T-helper 1 cell treated with Interleukin-12 subunit alpha and Interleukin-12 subunit beta and Interleukin-4 antibody, amounts not matched to agents 30 ng/mL and 1 ng/mL, for 36 hours (primary cell): ENCODE results near the gene TNRC18. TPM values are rescaled to one million over a fixed set of nuclear protein-coding genes. Genes with fewer than 3 reads are reported as not detected.

ENCODE experiments used
- intact Hi-C: fragments of 100-400 bp; cut with micrococcal nuclease; formaldehyde crosslinking; loops from one replicate; pipeline ENCODE4 v1.15.1; 2024
- total RNA-seq: library from RNA; stranded (reverse); gene quantifications from 2 replicates; pipeline ENCODE4 v1.2.3, GENCODE V29; 2022

Gene TNRC18
- total RNA-seq, 1 donor from 2014 or later: 44.3 TPM

GRCh38 chr7:5354460-5355232, 69.0 kb downstream of the TNRC18 start:
- intact Hi-C loops: no loop called here

- intact Hi-C loops: no loop called here
Observed at GRCh38 chr7:5352440-5353010, 71.1 kb downstream of the TNRC18 start.

DNA sequence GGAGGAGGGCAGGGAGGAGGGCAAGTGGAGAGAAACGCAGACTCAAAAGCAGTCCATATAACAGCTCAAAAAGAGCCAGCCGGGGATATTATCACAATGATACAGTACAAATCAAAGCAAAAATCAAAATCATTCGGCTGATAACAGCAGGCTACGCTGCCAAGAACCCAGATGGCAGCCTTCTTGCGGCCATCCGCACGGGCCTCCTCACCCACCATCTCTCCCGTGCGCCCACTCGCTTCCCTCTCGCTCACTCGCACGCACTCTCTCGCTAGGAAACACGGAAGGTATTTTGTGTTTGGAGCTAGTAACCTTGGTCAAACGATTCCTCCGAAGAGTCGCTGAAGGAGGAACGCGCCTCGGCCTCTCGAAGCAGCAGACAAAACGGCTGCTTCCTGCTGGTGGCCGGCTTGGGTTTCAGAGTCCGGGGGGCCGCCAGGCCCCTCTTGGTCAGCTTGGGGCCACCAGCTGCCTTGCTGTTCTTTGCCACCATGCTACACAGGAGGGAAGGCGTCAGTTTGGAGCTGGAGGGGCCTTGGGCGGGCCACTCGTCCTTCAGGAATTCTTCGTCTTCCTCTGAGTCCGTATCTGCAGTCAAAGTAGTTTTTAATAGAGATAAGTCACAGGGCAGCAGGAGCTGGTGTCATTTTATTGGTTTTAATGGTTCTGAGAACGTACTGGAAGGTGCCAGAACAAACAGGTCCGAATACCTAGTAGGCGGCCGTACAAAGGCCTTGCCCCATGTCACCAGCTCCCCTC, 71.9 kb downstream of the TNRC18 start:
- intact Hi-C loops: no loop called here

- intact Hi-C loops: no loop called here
Observed at GRCh38 chr7:5350600-5351385, 72.8 kb downstream of the TNRC18 start.

GRCh38 chr7:5350174-5350463, 73.5 kb downstream of the TNRC18 start:
- intact Hi-C loops: no loop called here

DNA sequence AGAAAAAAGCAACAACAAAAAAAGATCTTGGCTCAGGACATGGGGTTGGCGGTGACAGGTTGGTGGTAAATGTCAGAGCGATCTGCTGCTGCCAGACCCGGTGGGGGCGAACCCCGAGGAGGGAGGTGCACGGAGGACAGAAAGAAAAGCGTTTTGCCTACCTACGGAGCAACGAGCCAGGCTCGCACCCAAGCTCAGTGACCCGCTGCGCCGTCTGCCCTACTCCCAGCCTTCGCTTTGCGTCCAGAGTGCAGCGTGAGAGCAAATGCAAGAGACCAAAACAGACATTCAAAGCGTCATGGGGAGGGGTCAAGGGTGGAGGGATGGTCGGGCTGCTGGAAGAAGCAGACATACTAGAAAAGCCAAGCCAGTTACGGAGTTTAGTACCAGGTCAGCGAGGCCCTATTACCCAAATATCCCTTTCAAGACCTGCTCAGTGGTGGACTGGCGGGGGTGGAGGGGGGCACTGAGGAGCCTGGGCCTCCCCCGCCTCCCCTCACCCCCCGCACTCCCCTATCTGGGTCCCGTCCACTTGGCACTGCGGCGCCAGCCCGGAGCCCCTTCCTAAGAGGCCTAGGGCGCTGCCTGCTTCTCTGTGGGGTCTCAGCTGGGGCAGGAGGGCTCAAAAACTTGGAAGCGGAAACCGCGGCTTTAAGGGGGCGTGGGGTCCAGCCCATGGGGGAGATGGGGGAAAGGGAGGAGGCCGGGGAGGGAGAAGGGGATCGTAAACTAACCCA, 74.0 kb downstream of the TNRC18 start:
- intact Hi-C loops: no loop called here

DNA sequence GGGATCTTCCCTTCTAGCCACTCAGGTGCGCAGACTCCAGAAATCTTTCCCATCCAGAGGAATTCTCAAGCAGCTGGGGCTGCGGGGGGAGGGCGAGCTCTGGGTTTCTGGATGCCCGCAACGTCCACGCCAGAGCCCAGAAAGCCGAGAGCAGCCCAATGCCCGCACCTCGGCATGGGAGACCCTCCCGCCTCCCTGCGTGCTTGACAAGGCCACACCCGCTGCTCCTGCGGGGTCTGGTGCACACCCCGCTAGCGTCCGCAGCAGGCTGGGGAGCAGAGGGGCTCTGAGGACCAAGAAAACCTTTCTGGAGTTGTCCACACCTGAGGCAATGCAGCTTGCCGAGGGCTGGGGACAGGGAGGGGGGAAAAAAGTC, 74.6 kb downstream of the TNRC18 start:
- intact Hi-C loops: no loop called here

DNA sequence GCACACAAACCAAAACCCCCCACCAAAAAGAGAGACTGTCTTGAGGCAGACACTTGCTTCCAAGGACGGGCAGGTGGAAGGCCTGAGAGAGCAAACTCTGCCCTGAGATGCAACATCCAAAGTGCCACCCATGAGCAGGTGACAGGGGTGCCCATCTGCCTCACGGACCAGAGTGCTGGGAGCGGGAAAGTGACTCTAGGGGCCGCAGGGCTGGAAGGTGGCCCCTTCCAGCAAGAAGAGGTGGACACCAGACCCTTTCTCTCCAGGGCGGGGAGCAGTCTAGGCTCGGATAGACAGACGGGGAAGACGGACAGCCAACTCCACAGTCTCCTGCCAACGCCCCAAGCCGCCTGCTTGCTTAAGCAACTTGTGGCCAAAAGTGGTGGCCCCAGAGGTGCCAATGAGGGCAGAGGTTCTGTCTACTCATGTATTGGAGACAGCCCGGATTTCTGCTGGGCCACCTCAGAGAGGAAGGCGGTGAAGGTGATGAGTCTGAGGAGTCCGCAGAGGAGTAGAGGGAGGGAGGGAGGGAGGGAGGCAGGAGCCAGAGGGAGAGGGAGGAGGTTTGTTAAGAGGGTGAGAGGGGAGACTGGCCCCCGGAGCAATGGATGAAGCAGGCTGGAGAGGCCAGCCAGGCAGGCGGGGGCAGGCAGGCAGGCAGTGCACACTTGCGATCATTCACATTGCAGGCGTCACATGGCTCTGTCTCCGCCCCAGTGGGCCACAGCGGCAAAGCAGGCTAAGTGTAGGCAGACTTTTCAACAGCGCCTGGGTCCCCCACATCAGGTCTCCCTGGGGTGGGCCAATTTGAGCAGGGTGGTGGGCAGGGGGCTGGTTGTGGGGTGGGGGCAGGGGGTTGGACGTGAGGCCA, 75.3 kb downstream of the TNRC18 start:
- intact Hi-C loops: no loop called here

DNA sequence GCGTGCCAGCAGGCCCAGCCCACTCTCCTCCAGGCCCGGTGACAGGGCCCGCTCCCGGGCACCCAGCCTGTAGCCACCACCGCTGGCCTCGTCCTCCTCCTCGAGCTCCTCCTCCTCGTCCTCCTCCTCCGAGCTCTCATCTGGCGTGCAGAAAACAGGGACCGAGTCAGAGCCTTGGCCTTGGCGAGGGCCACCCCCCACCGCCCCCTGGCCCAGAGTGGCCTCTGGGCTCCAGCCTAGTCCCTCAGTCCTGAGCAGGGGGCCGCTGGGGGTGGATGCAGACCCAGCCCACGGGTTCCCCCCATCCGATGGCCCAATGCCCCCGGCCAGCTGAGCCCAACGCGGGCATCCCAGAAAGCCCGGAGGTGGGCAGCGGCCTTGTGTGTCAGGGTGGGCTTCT, 78.0 kb downstream of the TNRC18 start:
- intact Hi-C loops: no loop called here

DNA sequence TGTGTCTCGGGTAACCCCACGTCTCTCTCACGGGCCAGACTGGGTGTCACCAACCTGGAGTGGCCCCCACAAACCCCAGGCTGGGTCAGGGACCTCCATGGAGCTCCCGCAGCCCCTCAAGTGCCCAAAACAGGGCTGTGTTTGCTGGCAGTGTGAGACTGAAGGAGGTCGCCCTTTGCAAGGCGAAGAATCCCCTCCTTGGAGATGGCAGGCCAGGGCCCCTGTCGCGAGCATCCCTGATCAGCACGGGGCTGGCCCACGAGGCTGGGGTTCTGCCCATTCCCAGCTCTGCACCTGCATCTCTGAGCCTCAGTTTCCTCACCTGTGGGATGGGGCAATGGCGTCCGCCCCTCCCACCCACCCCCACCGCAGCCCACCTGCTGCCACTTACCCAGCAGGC, 78.5 kb downstream of the TNRC18 start:
- intact Hi-C loops: no loop called here

GRCh38 chr7:5344342-5344741, 79.3 kb downstream of the TNRC18 start:
- intact Hi-C loops: no loop called here

- intact Hi-C loops: no loop called here
Observed at GRCh38 chr7:5343884-5344283, 79.8 kb downstream of the TNRC18 start.

GRCh38 chr7:5342631-5343030, 81.0 kb downstream of the TNRC18 start:
- intact Hi-C loops: no loop called here

- intact Hi-C loops: no loop called here
Observed at GRCh38 chr7:5339955-5340354, 83.7 kb downstream of the TNRC18 start.

- intact Hi-C loops: no loop called here
Observed at GRCh38 chr7:5337047-5337446, 86.6 kb downstream of the TNRC18 start.

GRCh38 chr7:5334671-5335070, 89.0 kb downstream of the TNRC18 start:
- intact Hi-C loops: loop anchor here (5.0 kb wide), 1 partner anchor 37 kb away; no protein-coding TSS in a partner anchor

- intact Hi-C loops: loop anchor here (5.0 kb wide), 1 partner anchor 36 kb away; no protein-coding TSS in a partner anchor
Observed at GRCh38 chr7:5333121-5334045, 90.3 kb downstream of the TNRC18 start.

DNA sequence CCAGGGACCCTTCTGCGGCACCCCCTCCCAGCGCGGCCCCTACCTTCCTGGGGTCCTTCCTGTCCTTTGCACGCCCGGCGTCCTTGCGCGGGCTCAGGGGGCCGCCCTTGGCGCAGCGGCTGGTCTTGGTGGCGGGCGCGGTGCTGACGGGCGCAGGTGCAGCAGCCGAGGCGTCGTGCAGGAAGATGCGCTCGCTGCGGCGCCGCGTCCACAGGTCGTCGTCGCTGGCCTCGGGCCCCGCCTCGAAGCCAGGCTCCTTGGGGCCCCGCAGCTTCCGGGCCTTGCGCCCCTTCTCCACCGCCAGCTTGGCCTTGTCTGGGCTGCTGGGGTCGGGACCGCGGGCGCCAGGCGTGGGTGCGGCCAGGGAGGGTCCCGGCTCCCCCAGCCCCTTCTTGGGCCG, 91.1 kb downstream of the TNRC18 start:
- intact Hi-C loops: loop anchor here (5.0 kb wide), 1 partner anchor 35 kb away; no protein-coding TSS in a partner anchor

- intact Hi-C loops: loop anchor here (2.0 to 5.0 kb wide), 2 partner anchors 33 to 67 kb away; no protein-coding TSS in a partner anchor
Observed at GRCh38 chr7:5330288-5330687, 93.3 kb downstream of the TNRC18 start.
